GM19193 (cell line): Measurements from ENCODE around the gene MPZL3.

Source experiments
- POLR2A ChIP-seq: IDR thresholded peaks from 4 replicates; pipeline ENCODE4 v1.6.1; 2011; ENCODE audit not compliant: insufficient read depth, insufficient read length; ENCODE audit errors: extremely low read depth

MPZL3 gene

GRCh38 chr11:118251858-118252652 lies at the start of gene MPZL3:
Gene MPZL3, minus strand, starts transcription at chr11:118252365. Its CDS starts 71 bp downstream, at chr11:118252294.
- TF ChIP-seq POLR2A = peak; percentile 68

DNA sequence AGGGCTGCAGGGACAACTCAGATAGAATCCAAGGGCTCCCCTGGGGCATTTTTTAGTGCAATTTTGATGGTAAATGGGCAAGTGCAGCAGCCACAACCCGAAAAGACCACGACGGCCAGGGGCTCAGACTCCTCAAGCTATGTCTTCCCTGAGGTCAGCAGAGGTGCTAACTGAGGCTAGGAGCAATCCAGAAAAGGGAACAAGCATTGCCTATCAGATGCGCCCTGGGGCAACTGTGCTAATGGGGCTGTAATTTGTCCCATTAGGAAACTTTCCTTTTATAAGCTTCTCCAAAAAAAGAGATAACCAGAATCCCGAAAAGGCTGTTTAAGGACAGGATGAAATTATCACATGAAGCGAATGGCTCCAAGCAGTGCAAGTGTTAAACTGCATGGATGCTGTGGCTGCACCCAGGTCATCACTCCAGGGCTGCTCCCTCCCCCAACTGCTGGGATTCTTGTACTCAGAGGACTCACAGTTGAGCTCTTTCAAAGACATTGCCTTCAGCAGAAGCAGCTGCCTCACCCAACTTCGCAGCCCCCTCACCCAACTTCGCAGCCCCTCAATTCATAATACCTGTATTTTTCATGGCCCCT lies 49.5 kb upstream of the MPZL3 start:
- no peak for TF ChIP-seq POLR2A

DNA sequence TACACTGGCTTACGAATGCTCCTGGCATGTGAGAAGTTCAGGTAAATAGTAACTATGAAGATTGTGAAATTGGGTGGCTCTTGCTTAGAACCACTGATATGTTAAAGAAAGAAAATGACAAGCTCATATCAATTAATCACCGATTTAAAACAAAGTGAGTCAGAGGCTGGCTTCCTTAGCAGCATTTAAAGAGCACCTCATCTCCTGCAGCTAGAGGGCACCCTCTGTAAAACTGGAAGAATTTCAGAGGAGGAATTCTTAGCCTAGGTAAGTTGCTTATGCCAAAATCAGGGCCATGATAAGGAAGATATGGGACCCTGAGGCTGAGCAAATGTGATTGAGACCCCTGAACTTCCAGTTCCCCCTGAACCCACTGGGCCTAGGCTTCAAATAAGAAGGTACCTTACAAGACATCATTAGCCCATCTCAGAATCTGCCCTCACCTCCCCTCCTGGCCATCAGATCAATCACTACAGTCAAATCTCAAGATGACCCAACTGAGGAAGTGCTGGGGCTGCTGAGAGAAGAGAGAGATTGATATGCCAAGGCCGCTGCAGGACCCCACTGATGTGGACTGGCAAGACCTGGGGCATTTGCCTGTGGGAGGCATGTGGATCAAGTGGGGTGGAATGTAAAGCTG lies 43.8 kb upstream of the MPZL3 start:
- TF ChIP-seq POLR2A = no peak

GRCh38 chr11:118295199-118295598 lies 43.0 kb upstream of the MPZL3 start:
- TF ChIP-seq POLR2A = no peak

GRCh38 chr11:118294053-118294452 lies 41.9 kb upstream of the MPZL3 start:
- TF ChIP-seq POLR2A = no peak

- TF ChIP-seq POLR2A = no peak
These were observed 39.4 kb upstream of the MPZL3 start for GRCh38 chr11:118291477-118292135.

DNA sequence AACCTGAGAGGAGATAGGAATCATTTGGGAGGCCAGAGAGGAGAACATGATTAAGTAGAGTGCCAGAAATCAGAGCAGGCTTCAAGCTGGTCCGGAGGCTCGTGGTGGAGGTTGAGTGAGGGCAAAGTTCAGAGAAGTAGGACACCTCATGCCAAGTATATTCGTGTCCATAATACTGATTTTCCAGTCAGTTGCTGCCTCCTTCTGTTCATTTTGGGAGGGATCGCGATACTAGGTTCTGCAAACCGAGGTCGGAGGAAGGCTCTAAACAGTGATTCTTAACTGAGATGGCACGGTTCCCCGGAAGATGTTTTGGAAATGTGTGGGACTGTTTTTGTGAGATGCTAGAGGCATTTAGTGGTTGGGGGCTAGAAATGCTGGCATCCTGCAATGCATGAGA lies 38.8 kb upstream of the MPZL3 start:
- no peak for TF ChIP-seq POLR2A

DNA sequence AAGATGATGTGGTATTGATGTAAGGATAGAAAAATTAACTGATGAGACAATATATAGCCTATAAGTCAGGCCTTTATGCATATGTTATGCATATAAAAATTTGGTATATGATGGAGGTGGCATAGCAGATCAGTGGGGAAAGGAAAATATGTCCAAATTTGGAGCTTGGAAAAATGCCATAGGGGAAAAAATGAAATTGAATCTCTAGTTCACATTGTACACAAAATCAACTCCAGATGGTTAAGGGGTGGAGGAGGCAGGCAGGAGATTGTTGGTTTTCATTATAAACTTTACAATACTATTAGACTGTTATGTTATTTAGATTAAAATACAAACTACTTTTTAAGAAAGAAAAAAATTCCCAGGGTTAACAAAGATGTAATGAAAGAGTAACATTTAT lies 37.2 kb upstream of the MPZL3 start:
- TF ChIP-seq POLR2A = no peak

GRCh38 chr11:118287006-118287405 lies 34.8 kb upstream of the MPZL3 start:
- no peak for TF ChIP-seq POLR2A

DNA sequence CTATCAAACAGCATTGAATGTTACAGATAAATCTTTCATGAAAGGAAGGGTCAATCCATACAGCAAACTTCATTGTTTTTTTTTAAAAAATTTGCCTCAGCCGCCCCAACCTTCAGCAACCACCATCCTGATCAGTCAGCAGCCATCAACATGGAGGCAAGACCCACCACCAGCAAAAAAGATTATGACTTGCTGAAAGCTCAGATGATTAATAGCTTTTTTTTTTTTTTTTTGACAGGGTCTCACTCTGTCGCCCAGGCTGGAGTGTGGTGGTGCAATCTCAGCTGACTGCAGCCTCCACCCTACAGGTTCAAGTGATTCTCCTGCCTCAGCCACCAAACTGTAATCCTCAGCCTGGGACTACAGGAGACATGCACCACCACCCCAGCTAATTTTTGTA lies 34.4 kb upstream of the MPZL3 start:
- TF ChIP-seq POLR2A = no peak

- TF ChIP-seq POLR2A = no peak
These were observed 31.7 kb upstream of the MPZL3 start for GRCh38 chr11:118283756-118284350.

DNA sequence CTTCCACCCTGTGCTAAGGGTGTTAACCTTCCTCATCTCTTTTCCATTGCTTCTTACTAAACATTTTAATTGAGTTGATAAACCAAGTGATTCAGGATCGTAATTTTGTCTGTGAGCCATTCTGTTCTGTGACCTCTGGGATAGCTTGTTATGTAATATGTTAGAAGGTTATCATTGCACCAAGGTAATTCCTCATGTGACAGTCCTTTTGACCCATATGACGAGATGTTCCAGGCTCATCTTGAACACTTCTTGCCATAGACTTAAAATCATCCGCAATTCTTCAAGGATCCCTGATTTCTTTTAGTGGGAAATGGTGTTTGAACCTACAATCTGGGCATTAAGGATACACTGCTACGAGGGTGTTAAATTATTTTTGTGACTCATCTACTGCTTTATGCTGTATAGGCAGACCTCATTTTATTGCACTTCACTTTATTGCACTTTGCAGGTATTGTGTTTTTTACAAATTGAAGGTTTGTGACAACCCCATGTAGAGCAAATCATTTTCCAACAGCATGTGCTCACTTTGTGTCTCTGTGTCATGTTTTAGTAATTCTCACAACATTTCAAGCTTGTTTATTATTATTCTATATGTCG lies 31.0 kb upstream of the MPZL3 start:
- no peak for TF ChIP-seq POLR2A

GRCh38 chr11:118282606-118283005 lies 30.4 kb upstream of the MPZL3 start:
- TF ChIP-seq POLR2A = no peak

- no peak for TF ChIP-seq POLR2A
These were observed 29.1 kb upstream of the MPZL3 start for GRCh38 chr11:118281284-118281683.

- TF ChIP-seq POLR2A = no peak
These were observed 25.1 kb upstream of the MPZL3 start for GRCh38 chr11:118277312-118277711.
